Activated T-helper 2 cell treated with anti-CD3 and anti-CD28 coated beads, Interferon-gamma antibody, Interleukin-2, Interleukin-4, amounts not matched to agents 10 μg/mL and 5 μg/mL and 100 μg/mL, durations not matched to agents 14 hours and 24 hours and 36 hours (primary cell): ENCODE measurements around the gene PNMA8A. TPM values are rescaled to one million over a fixed set of nuclear protein-coding genes. Genes with fewer than 3 reads are reported as not detected.
"Not testable (repeated sequence)": the region's sequence is repeated elsewhere in the genome, so short reads cannot be mapped to it uniquely, and the experiment has no call there.

ENCODE experiments used
- DNase-seq: peaks from one replicate; pipeline ENCODE4 v3.0.0; 2021; ENCODE audit warnings: low spot score
- H3K27ac Mint-ChIP-seq: one replicate; pipeline ENCODE4 v1.8.0; 2021; ENCODE audit warnings: mixed read lengths
- H3K27me3 Mint-ChIP-seq: one replicate; pipeline ENCODE4 v1.8.0; 2021; ENCODE audit warnings: low read depth, mixed read lengths
- H3K36me3 Mint-ChIP-seq: one replicate; pipeline ENCODE4 v1.8.0; 2021; ENCODE audit warnings: low read depth, mixed read lengths
- H3K4me1 Mint-ChIP-seq: one replicate; pipeline ENCODE4 v1.8.0; 2021; ENCODE audit warnings: low read depth, mixed read lengths
- H3K4me3 Mint-ChIP-seq: one replicate; pipeline ENCODE4 v1.8.0; 2021; ENCODE audit warnings: low read depth, mild to moderate bottlenecking, moderate library complexity, mixed read lengths
- H3K9me3 Mint-ChIP-seq: one replicate; pipeline ENCODE4 v1.8.0; 2021; ENCODE audit warnings: mixed read lengths
- intact Hi-C: fragments of 100-400 bp; cut with micrococcal nuclease; formaldehyde crosslinking; loops from one replicate; pipeline ENCODE4 v1.15.1; 2023
- total RNA-seq: library from RNA; stranded (reverse); gene quantifications from 2 replicates; pipeline ENCODE4 v1.2.3, GENCODE V29; 2022

The PNMA8A gene
- total RNA-seq, 1 donor from 2014 or later, result not detected

GRCh38 chr19:46450737-46451136 is 20.6 kb downstream of the PNMA8A start:
- intact Hi-C loops, result no loop called here

GRCh38 chr19:46449228-46449627 is 22.1 kb downstream of the PNMA8A start:
- intact Hi-C loops, result no loop called here
- peaks cover 8% of the 10 kb centered on the region for H3K9me3 Mint-ChIP-seq
- no peak for DNase-seq
- H3K4me1 Mint-ChIP-seq, result no peaks in the 10 kb centered on the region
- H3K4me3 Mint-ChIP-seq, result no peak overlapping the region
- H3K36me3 Mint-ChIP-seq, result no peaks in the 10 kb centered on the region
- H3K27me3 Mint-ChIP-seq, result peaks cover 12% of the 10 kb centered on the region
- H3K27ac Mint-ChIP-seq, result no peak overlapping the region

More at GRCh38 chr19:46450737-46451136, 20.6 kb downstream of the PNMA8A start:
- H3K27ac Mint-ChIP-seq, result no peak overlapping the region
- H3K4me1 Mint-ChIP-seq, result no peaks in the 10 kb centered on the region
- no peak overlapping the region for H3K4me3 Mint-ChIP-seq
- DNase-seq, result no peak
- peaks cover 14% of the 10 kb centered on the region for H3K27me3 Mint-ChIP-seq
- no peaks in the 10 kb centered on the region for H3K36me3 Mint-ChIP-seq
- H3K9me3 Mint-ChIP-seq, result peaks cover 8% of the 10 kb centered on the region

GRCh38 chr19:46448601-46449000 is 22.8 kb downstream of the PNMA8A start:
- intact Hi-C loops, result no loop called here
- H3K27me3 Mint-ChIP-seq, result peaks cover 12% of the 10 kb centered on the region
- no peak overlapping the region for H3K4me3 Mint-ChIP-seq
- no peaks in the 10 kb centered on the region for H3K4me1 Mint-ChIP-seq
- H3K36me3 Mint-ChIP-seq, result no peaks in the 10 kb centered on the region
- no peak overlapping the region for H3K27ac Mint-ChIP-seq
- H3K9me3 Mint-ChIP-seq, result peaks cover 8% of the 10 kb centered on the region
- DNase-seq, result no peak

- intact Hi-C loops, result no loop called here
- H3K4me1 Mint-ChIP-seq, result no peaks in the 10 kb centered on the region
These were observed 23.5 kb downstream of the PNMA8A start for GRCh38 chr19:46447824-46448223.

GRCh38 chr19:46447006-46447405 is 24.4 kb downstream of the PNMA8A start:
- intact Hi-C loops, result no loop called here
- Mint-ChIP-seq H3K9me3 (peaks cover 8% of the 10 kb centered on the region), H3K27ac (no peak overlapping the region), H3K27me3 (peaks cover 16% of the 10 kb centered on the region), H3K36me3 (no peaks in the 10 kb centered on the region), H3K4me1 (no peaks in the 10 kb centered on the region), H3K4me3 (no peak overlapping the region)
- DNase-seq, result no peak

More at GRCh38 chr19:46447824-46448223, 23.5 kb downstream of the PNMA8A start:
- Mint-ChIP-seq H3K27ac (no peak overlapping the region), H3K36me3 (no peaks in the 10 kb centered on the region), H3K9me3 (peaks cover 8% of the 10 kb centered on the region), H3K27me3 (peaks cover 16% of the 10 kb centered on the region), H3K4me3 (no peak overlapping the region)
- DNase-seq, result no peak

GRCh38 chr19:46446021-46446420 is 25.3 kb downstream of the PNMA8A start:
- Mint-ChIP-seq H3K4me1 (no peaks in the 10 kb centered on the region), H3K4me3 (no peak overlapping the region), H3K36me3 (no peaks in the 10 kb centered on the region), H3K27ac (no peak overlapping the region), H3K27me3 (peaks cover 16% of the 10 kb centered on the region), H3K9me3 (peaks cover 8% of the 10 kb centered on the region)
- intact Hi-C loops, result no loop called here
- no peak for DNase-seq

- Mint-ChIP-seq H3K27me3 (peaks cover 9% of the 10 kb centered on the region), H3K4me3 (no peak overlapping the region), H3K36me3 (no peaks in the 10 kb centered on the region), H3K27ac (no peak overlapping the region), H3K9me3 (no peaks in the 10 kb centered on the region), H3K4me1 (no peaks in the 10 kb centered on the region)
- no peak for DNase-seq
- intact Hi-C loops, result no loop called here
These were observed 28.4 kb downstream of the PNMA8A start for GRCh38 chr19:46442808-46443450.

- DNase-seq, result no peak
- intact Hi-C loops, result no loop called here
- Mint-ChIP-seq H3K27ac (no peak overlapping the region), H3K4me3 (no peak overlapping the region), H3K4me1 (no peaks in the 10 kb centered on the region), H3K27me3 (peaks cover 9% of the 10 kb centered on the region), H3K9me3 (no peaks in the 10 kb centered on the region), H3K36me3 (no peaks in the 10 kb centered on the region)
These were observed 29.5 kb downstream of the PNMA8A start for GRCh38 chr19:46441866-46442265.

- H3K9me3 Mint-ChIP-seq, H3K4me3 Mint-ChIP-seq, H3K27ac Mint-ChIP-seq, H3K36me3 Mint-ChIP-seq, intact Hi-C loops, H3K4me1 Mint-ChIP-seq, DNase-seq: not testable (repeated sequence)
- peaks cover 20% of the 10 kb centered on the region for H3K27me3 Mint-ChIP-seq
These were observed 35.7 kb downstream of the PNMA8A start for GRCh38 chr19:46435689-46436088.

GRCh38 chr19:46435009-46435408 is 36.4 kb downstream of the PNMA8A start:
- Mint-ChIP-seq H3K36me3 (no peaks in the 10 kb centered on the region), H3K4me1 (no peaks in the 10 kb centered on the region)
- intact Hi-C loops, result no loop called here

GRCh38 chr19:46433470-46433869 is 37.9 kb downstream of the PNMA8A start:
- peaks cover 40% of the 10 kb centered on the region for H3K27me3 Mint-ChIP-seq
- H3K9me3 Mint-ChIP-seq, DNase-seq, H3K27ac Mint-ChIP-seq, intact Hi-C loops, H3K4me3 Mint-ChIP-seq, H3K4me1 Mint-ChIP-seq, H3K36me3 Mint-ChIP-seq: not testable (repeated sequence)

More at GRCh38 chr19:46435009-46435408, 36.4 kb downstream of the PNMA8A start:
- no peak overlapping the region for H3K27ac Mint-ChIP-seq
- no peaks in the 10 kb centered on the region for H3K9me3 Mint-ChIP-seq
- peaks cover 26% of the 10 kb centered on the region for H3K27me3 Mint-ChIP-seq
- DNase-seq, result no peak
- H3K4me3 Mint-ChIP-seq, result no peak overlapping the region

GRCh38 chr19:46431824-46432223 is 39.5 kb downstream of the PNMA8A start:
- no peak overlapping the region for H3K27ac Mint-ChIP-seq
- no peaks in the 10 kb centered on the region for H3K36me3 Mint-ChIP-seq
- H3K9me3 Mint-ChIP-seq, result no peaks in the 10 kb centered on the region
- H3K4me1 Mint-ChIP-seq, result peaks cover 22% of the 10 kb centered on the region
- no peak for DNase-seq
- no peak overlapping the region for H3K4me3 Mint-ChIP-seq
- intact Hi-C loops, result no loop called here
- H3K27me3 Mint-ChIP-seq, result peaks cover 55% of the 10 kb centered on the region

GRCh38 chr19:46429999-46430398 is 41.4 kb downstream of the PNMA8A start:
- Mint-ChIP-seq H3K4me3 (no peak overlapping the region), H3K9me3 (no peaks in the 10 kb centered on the region), H3K27ac (no peak overlapping the region), H3K36me3 (no peaks in the 10 kb centered on the region), H3K4me1 (peaks cover 30% of the 10 kb centered on the region), H3K27me3 (peaks cover 63% of the 10 kb centered on the region)
- no peak for DNase-seq
- intact Hi-C loops, result no loop called here
